ENCODE data around the gene NR1I3. TPM values are rescaled to one million over a fixed set of nuclear protein-coding genes. Genes with fewer than 3 reads are reported as not detected.

The NR1I3 gene
- total RNA-seq = not detected

DNA sequence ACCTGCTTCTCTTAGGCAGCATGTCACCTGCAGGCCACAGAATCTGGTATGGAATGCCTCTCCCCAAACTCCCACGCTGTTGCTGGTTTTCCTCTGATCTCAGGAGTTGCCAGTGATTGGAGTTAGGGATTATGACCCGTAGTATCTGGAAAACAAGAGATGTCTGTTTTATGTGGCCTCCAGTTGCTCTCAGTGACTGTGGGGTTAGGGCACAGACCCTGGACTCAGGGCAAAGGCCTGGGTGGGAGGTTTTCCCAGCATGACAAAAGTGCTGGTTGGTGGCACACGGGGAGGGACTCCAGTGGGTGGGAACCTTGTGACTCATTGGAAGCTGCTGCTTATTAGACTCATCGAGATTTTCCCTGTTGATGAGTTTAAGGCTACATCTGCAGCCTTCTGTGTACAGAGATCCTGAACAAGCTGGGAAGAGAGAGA, at the start of gene NR1I3:
TSS of gene NR1I3 (minus strand) at position 165 of the 435 bp plus-strand sequence. CDS start 1,638 bp downstream, outside the sequence.
- DNase-seq (ENCODE audit: low spot score in 2 of 2) = no peak
- Histone ChIP-seq H3K4me3 (no peak within 1 kb of the TSS), H3K4me1 (no peaks in the 10 kb centered on the region), H3K9me3 (no peaks in the 10 kb centered on the region), H3K36me3 (no peaks in the 10 kb centered on the region), H3K27ac (no peak within 1 kb of the TSS), H3K27me3 (no peaks in the 10 kb centered on the region)
- TF ChIP-seq CTCF (IDR thresholded peaks at IDR 0.05) (no peak), POLR2A (IDR thresholded peaks at IDR 0.05) (no peak)
- WGBS, 2 donors = 31 to 35% methylated on average over 4 of the region's 4 CpGs

GRCh38 chr1:161287482-161288054, 49.6 kb upstream of the NR1I3 start:
- WGBS, 2 donors = 82 to 95% methylated on average over 3 of the region's 3 CpGs
- TF ChIP-seq CTCF (IDR thresholded peaks at IDR 0.05) = no peak
- TF ChIP-seq POLR2A (IDR thresholded peaks at IDR 0.05) = no peak
- no peak for DNase-seq (ENCODE audit: low spot score in 2 of 2)

GRCh38 chr1:161285521-161285920, 47.5 kb upstream of the NR1I3 start:
- no peaks in the 10 kb centered on the region for H3K27me3 ChIP-seq
- 30 to 41% methylated on average over 5 of the region's 5 CpGs for WGBS, 2 donors

More at GRCh38 chr1:161287482-161288054, 49.6 kb upstream of the NR1I3 start:
- H3K27ac ChIP-seq = no peak overlapping the region
- H3K27me3 ChIP-seq = no peaks in the 10 kb centered on the region
- no peaks in the 10 kb centered on the region for H3K9me3 ChIP-seq
- no peaks in the 10 kb centered on the region for H3K4me1 ChIP-seq
- peaks cover 0 to 20% (median 0%) of the 10 kb centered on the region in 3 donors for H3K36me3 ChIP-seq
- no peak overlapping the region for H3K4me3 ChIP-seq

GRCh38 chr1:161285113-161285512, 47.1 kb upstream of the NR1I3 start:
- H3K4me1 ChIP-seq = no peaks in the 10 kb centered on the region
- TF ChIP-seq EP300 (IDR thresholded peaks at IDR 0.05) (no peak), CTCF (IDR thresholded peaks at IDR 0.05) (no peak), POLR2A (IDR thresholded peaks at IDR 0.05) (no peak)

More at GRCh38 chr1:161285521-161285920, 47.5 kb upstream of the NR1I3 start:
- DNase-seq (ENCODE audit: low spot score in 2 of 2) = no peak
- peaks cover 0 to 15% (median 0%) of the 10 kb centered on the region in 3 donors for H3K36me3 ChIP-seq
- no peak for TF ChIP-seq POLR2A (IDR thresholded peaks at IDR 0.05)
- no peak for TF ChIP-seq EP300 (IDR thresholded peaks at IDR 0.05)
- no peak for TF ChIP-seq CTCF (IDR thresholded peaks at IDR 0.05)
- no peaks in the 10 kb centered on the region for H3K4me1 ChIP-seq
- H3K4me3 ChIP-seq = no peak overlapping the region
- no peaks in the 10 kb centered on the region for H3K9me3 ChIP-seq
- H3K27ac ChIP-seq = no peak overlapping the region

DNA sequence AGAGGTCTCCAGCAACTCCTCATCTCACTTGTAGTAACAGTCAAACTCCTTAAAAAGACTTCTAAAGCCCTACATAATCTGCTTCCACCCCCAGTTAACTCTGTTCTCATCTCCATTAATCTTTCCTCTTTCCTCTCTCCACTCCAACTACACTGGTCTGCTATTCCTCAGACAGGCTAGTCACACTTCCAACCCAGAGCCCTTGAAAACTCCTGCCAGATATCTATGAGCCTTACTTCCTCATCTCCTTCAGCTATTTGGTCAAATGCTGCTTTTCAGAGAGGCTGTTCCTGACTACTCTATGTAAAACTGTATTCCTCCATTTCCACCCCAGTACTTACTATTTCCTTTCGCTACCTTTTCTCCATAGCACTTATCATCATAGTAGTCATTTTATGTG, 45.0 kb upstream of the NR1I3 start:
- WGBS, 2 donors = 98 to 100% methylated on average over 1 of the region's 1 CpG
- H3K27me3 ChIP-seq = no peaks in the 10 kb centered on the region
- H3K4me1 ChIP-seq = no peaks in the 10 kb centered on the region
- TF ChIP-seq EP300 (IDR thresholded peaks at IDR 0.05) (no peak), CTCF (IDR thresholded peaks at IDR 0.05) (no peak), POLR2A (IDR thresholded peaks at IDR 0.05) (no peak)
- DNase-seq (ENCODE audit: low spot score in 2 of 2) = no peak
- no peak overlapping the region for H3K4me3 ChIP-seq
- H3K27ac ChIP-seq = no peak overlapping the region
- peaks cover 0 to 32% (median 0%) of the 10 kb centered on the region in 3 donors for H3K36me3 ChIP-seq
- H3K9me3 ChIP-seq = no peaks in the 10 kb centered on the region

More at GRCh38 chr1:161285113-161285512, 47.1 kb upstream of the NR1I3 start:
- Histone ChIP-seq H3K9me3 (no peaks in the 10 kb centered on the region), H3K36me3 (peaks cover 0 to 15% (median 0%) of the 10 kb centered on the region in 3 donors), H3K27me3 (no peaks in the 10 kb centered on the region), H3K27ac (no peak overlapping the region), H3K4me3 (no peak overlapping the region)
- no peak for DNase-seq (ENCODE audit: low spot score in 2 of 2)
- 87 to 89% methylated on average over 2 of the region's 2 CpGs for WGBS, 2 donors

Measured in tibial nerve (tissue), 4 donors.